CD14-positive monocyte (primary cell): Measurements from ENCODE around the gene SSU72. TPM values are rescaled to one million over a fixed set of nuclear protein-coding genes. Genes with fewer than 3 reads are reported as not detected.
A peak's percentile ranks its signal among the peaks of the same experiment; 100 is the strongest.

Experiments used
- DNase-seq, 3 donors: peaks; one replicate each; pipeline ENCODE4 v3.0.0-alpha.2; 2011 to 2022
- H2AFZ ChIP-seq: 2 replicates; pipeline ENCODE4 v1.6.0; 2012; ENCODE audit warnings: mild to moderate bottlenecking, low read depth, low read length, inconsistent platforms; ENCODE audit not compliant: insufficient read depth, poor library complexity, severe bottlenecking
- H3K27ac ChIP-seq, 2 donors: 1 replicate in 1 of 2; 2 replicates in 1 of 2; pipeline ENCODE4 v1.5.1; 2012 to 2013; ENCODE audit warnings: low read length in 2 of 2, control low read depth in 1 of 2, inconsistent platforms in 1 of 2, low read depth in 1 of 2, mild to moderate bottlenecking in 1 of 2
- H3K27me3 ChIP-seq, 2 donors: one replicate each; pipeline versions ENCODE4 v1.6.0 to v1.6.1; 2011 to 2013; ENCODE audit warnings: low read length in 2 of 2; ENCODE audit not compliant: control insufficient read depth in 2 of 2, insufficient read depth in 2 of 2
- H3K36me3 ChIP-seq, 2 donors: replicated peaks in 1 of 2; 1 replicate in 1 of 2; 2 replicates in 1 of 2; pipeline versions ENCODE4 v1.5.1 to v1.6.1; 2012 to 2013; ENCODE audit warnings: low read length in 2 of 2, control low read depth in 1 of 2, inconsistent platforms in 1 of 2, mild to moderate bottlenecking in 1 of 2; ENCODE audit not compliant: insufficient read depth in 2 of 2, control insufficient read depth in 1 of 2
- H3K4me1 ChIP-seq, 2 donors: 1 replicate in 1 of 2; 2 replicates in 1 of 2; pipeline versions ENCODE4 v1.5.1 to v1.6.1; 2012 to 2013; ENCODE audit warnings: low read length in 2 of 2, control low read depth in 1 of 2, inconsistent platforms in 1 of 2, mild to moderate bottlenecking in 1 of 2, moderate library complexity in 1 of 2; ENCODE audit not compliant: insufficient read depth in 2 of 2, control insufficient read depth in 1 of 2
- H3K4me2 ChIP-seq: replicated peaks from 2 replicates; pipeline ENCODE3; 2012; ENCODE audit warnings: low read length, moderate library complexity, mild to moderate bottlenecking; ENCODE audit not compliant: poor library complexity, severe bottlenecking; ENCODE audit errors: extremely low read depth
- H3K4me3 ChIP-seq, 3 experiments: fragments of 200-600 bp in 1 of 3; sonication (generic) in 1 of 3; replicated peaks in 1 of 3; 1 replicate in 2 of 3; 2 replicates in 1 of 3; pipeline ENCODE4 v1.5.1; 2011 to 2013; ENCODE audit warnings: low read length in 3 of 3, mild to moderate bottlenecking in 3 of 3, control low read depth in 2 of 3, low read depth in 2 of 3, inconsistent platforms in 1 of 3, moderate library complexity in 1 of 3
- H3K79me2 ChIP-seq: 2 replicates; pipeline ENCODE4 v1.6.0; 2012; ENCODE audit warnings: mild to moderate bottlenecking, control low read depth, inconsistent platforms, low read length, moderate library complexity; ENCODE audit not compliant: insufficient read depth
- H3K9ac ChIP-seq: 2 replicates; pipeline ENCODE4 v1.6.0; 2017; ENCODE audit warnings: low read length, mild to moderate bottlenecking; ENCODE audit not compliant: insufficient read depth, poor library complexity, severe bottlenecking
- H3K9me3 ChIP-seq, 2 donors: replicated peaks in 1 of 2; 1 replicate in 1 of 2; 2 replicates in 1 of 2; pipeline versions ENCODE4 v1.5.1 to v1.6.1; 2012 to 2013; ENCODE audit warnings: low read length in 2 of 2, control low read depth in 1 of 2; ENCODE audit not compliant: control insufficient read depth in 1 of 2, insufficient read depth in 1 of 2
- H4K20me1 ChIP-seq: 2 replicates; pipeline ENCODE4 v1.6.0; 2012; ENCODE audit warnings: mild to moderate bottlenecking, low read length, control low read depth, moderate library complexity; ENCODE audit not compliant: insufficient read depth
- H3K27ac Mint-ChIP-seq, 7 donors: one replicate each; pipeline ENCODE4 v1.8.0; 2020; ENCODE audit warnings: mild to moderate bottlenecking in 7 of 7, mixed read lengths in 7 of 7, moderate library complexity in 6 of 7, inconsistent platforms in 2 of 7
- H3K27me3 Mint-ChIP-seq, 3 donors: one replicate each; pipeline ENCODE4 v1.8.0; 2021 to 2022; ENCODE audit warnings: low read depth in 3 of 3, mild to moderate bottlenecking in 3 of 3, mixed read lengths in 3 of 3, moderate library complexity in 3 of 3, inconsistent platforms in 1 of 3
- H3K36me3 Mint-ChIP-seq, 2 donors: one replicate each; pipeline ENCODE4 v1.8.0; 2020; ENCODE audit warnings: mixed read lengths in 2 of 2, inconsistent platforms in 1 of 2, mild to moderate bottlenecking in 1 of 2
- H3K4me1 Mint-ChIP-seq: one replicate; pipeline ENCODE4 v1.8.0; 2020; ENCODE audit warnings: mild to moderate bottlenecking, mixed read lengths
- H3K4me3 Mint-ChIP-seq, 2 donors: one replicate each; pipeline ENCODE4 v1.8.0; 2020; ENCODE audit warnings: mild to moderate bottlenecking in 2 of 2, mixed read lengths in 2 of 2, moderate library complexity in 1 of 2
- H3K9me3 Mint-ChIP-seq, 7 donors: one replicate each; pipeline ENCODE4 v1.8.0; 2020 to 2022; ENCODE audit warnings: mixed read lengths in 7 of 7, mild to moderate bottlenecking in 6 of 7, moderate library complexity in 6 of 7, inconsistent platforms in 2 of 7
- WGBS: methylation state at CpG from one replicate; pipeline ENCODE4 v1.1.5; 2013; ENCODE audit warnings: missing lambda C conversion rate; ENCODE audit not compliant: insufficient coverage; 5-methylcytosine and 5-hydroxymethylcytosine counted together
- intact Hi-C, 2 donors: fragments of 100-400 bp; cut with micrococcal nuclease; formaldehyde crosslinking; loops; one replicate each; pipeline versions ENCODE4 v1.15.0 to v1.15.1; 2023
- polyA plus RNA-seq, 3 donors: library from polyadenylated mRNA; depleted of rRNA in 1 of 3; unstranded in 2 of 3; stranded (reverse) in 1 of 3; fragments of 300-500 nt in 2 of 3; fragments of >200 nt in 1 of 3; fragmentation: Illumina TruSeq in 2 of 3; gene quantifications; 1 replicate in 2 of 3; 2 replicates in 1 of 3; pipeline ENCODE4 v1.2.3, GENCODE V29; 2012 to 2021
- TF ChIP-seq, protein P1 (sequence below): fragments of 200-600 bp; IDR thresholded peaks from one replicate; pipeline ENCODE4 v1.8.0; 2022; ENCODE audit warnings: antibody characterized with exemption, mild to moderate bottlenecking

Gene SSU72
- polyA plus RNA-seq, 3 donors = 88.1 to 168 (median 138) TPM

DNA sequence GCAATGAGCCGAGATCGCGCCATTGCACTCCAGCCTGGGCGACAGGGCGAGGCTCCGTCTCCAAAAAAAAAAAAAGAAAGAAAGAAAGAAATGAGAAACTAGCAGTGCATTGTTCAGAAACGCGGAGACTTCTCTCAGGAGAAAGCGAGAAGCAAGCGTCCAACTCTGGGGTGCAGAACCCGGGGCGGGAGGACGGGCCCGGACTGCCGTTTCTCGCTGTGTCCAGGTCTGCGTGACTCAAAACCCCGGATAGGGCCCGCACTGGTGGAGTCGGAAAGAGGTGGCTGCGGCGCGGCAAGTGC is 40.2 kb upstream of the SSU72 start:
- Histone ChIP-seq H3K4me2 (peak overlapping the region; percentile 91), H3K79me2 (peaks cover 22% of the 10 kb centered on the region), H3K4me3 (peak overlapping the region; percentile 87 to 92 (median 89)), H3K27me3 (no peaks in the 10 kb centered on the region), H3K27ac (peak overlapping the region; percentile 98), H4K20me1 (peaks cover 12% of the 10 kb centered on the region), H2AFZ (peak overlapping the region; percentile 45), H3K36me3 (peaks cover 0 to 5% of the 10 kb centered on the region in 2 donors), H3K4me1 (peaks cover 26 to 33% of the 10 kb centered on the region in 2 donors), H3K9ac (peak overlapping the region; percentile 100), H3K9me3 (no peaks in the 10 kb centered on the region)
- no peak for DNase-seq
- Mint-ChIP-seq H3K4me1 (peaks cover 31% of the 10 kb centered on the region), H3K27me3 (peaks cover 0 to 5% (median 0%) of the 10 kb centered on the region in 3 donors), H3K9me3 (no peaks in the 10 kb centered on the region), H3K27ac (peak overlapping the region; percentile 95 to 98 (median 98)), H3K36me3 (peaks cover 10 to 12% of the 10 kb centered on the region in 2 donors), H3K4me3 (peak overlapping the region; percentile 90 to 94)
- WGBS = 1% methylated on average over 22 of the region's 23 CpGs
- TF ChIP-seq, protein P1, sequence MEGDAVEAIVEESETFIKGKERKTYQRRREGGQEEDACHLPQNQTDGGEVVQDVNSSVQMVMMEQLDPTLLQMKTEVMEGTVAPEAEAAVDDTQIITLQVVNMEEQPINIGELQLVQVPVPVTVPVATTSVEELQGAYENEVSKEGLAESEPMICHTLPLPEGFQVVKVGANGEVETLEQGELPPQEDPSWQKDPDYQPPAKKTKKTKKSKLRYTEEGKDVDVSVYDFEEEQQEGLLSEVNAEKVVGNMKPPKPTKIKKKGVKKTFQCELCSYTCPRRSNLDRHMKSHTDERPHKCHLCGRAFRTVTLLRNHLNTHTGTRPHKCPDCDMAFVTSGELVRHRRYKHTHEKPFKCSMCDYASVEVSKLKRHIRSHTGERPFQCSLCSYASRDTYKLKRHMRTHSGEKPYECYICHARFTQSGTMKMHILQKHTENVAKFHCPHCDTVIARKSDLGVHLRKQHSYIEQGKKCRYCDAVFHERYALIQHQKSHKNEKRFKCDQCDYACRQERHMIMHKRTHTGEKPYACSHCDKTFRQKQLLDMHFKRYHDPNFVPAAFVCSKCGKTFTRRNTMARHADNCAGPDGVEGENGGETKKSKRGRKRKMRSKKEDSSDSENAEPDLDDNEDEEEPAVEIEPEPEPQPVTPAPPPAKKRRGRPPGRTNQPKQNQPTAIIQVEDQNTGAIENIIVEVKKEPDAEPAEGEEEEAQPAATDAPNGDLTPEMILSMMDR = no peak
- intact Hi-C loops = loop anchor here (2.0 kb wide), 1 partner anchor 40 kb away; the partner anchor contains the start of gene SSU72 (in 2 of the 2)

DNA sequence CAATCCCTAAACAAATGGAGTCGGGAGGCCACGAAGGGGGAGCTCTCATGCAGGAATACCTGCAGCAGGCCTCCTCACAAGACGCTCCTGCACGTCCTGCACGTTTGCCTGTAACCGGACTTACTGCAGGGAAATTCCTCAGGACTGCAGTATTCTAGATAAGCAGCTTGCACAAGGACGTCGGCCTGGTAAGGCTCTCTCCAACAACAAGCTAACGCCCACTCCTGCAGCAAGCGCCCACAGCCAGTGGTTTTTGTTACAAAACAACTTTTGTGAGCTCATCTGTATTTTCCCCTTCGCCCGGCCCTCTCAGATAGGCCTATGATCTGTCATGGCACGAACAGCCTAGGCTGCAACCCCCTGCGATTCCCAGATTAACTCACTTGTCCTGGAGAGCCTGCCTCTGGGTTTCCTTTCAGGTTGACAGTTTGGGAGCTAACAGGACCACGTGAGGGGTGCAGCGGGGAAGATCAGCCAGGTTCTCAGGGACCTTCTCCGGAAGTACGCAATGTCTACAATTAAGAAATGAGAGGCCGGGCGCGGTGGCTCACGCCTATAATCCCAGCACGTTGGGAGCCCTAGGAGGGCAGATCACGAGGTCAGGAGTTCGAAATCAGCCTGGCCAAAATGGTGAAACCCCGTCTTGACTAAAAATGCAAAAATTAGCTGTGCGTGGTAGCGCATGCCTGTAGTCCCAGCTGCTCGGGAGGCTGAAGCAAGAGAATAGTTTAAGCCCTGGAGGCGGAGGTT is 39.7 kb upstream of the SSU72 start:
- TF ChIP-seq, protein P1 = no peak
- DNase-seq = peak; percentile 84 to 92 (median 86)
- H3K79me2 ChIP-seq = peaks cover 22% of the 10 kb centered on the region
- H3K4me1 ChIP-seq = peaks cover 26 to 33% of the 10 kb centered on the region in 2 donors
- 12% methylated on average over 29 of the region's 30 CpGs for WGBS
- H4K20me1 ChIP-seq = peaks cover 12% of the 10 kb centered on the region
- peak overlapping the region; percentile 87 to 92 (median 89) for H3K4me3 ChIP-seq
- peak overlapping the region; percentile 91 for H3K4me2 ChIP-seq
- H3K9me3 Mint-ChIP-seq = no peaks in the 10 kb centered on the region
- H3K9me3 ChIP-seq = no peaks in the 10 kb centered on the region
- H3K27ac ChIP-seq = peak overlapping the region; percentile 98
- H3K4me1 Mint-ChIP-seq = peaks cover 31% of the 10 kb centered on the region
- intact Hi-C loops = loop anchor here (2.0 kb wide), 1 partner anchor 40 kb away; the partner anchor contains the start of gene SSU72 (in 2 of the 2)
- H3K4me3 Mint-ChIP-seq = peak overlapping the region; percentile 90 to 94
- H2AFZ ChIP-seq = peak overlapping the region; percentile 45
- no peaks in the 10 kb centered on the region for H3K27me3 ChIP-seq
- peaks cover 0 to 5% of the 10 kb centered on the region in 2 donors for H3K36me3 ChIP-seq
- peaks cover 10 to 14% of the 10 kb centered on the region in 2 donors for H3K36me3 Mint-ChIP-seq
- peak overlapping the region; percentile 100 for H3K9ac ChIP-seq
- H3K27me3 Mint-ChIP-seq = peaks cover 0 to 5% (median 0%) of the 10 kb centered on the region in 3 donors
- H3K27ac Mint-ChIP-seq = peak overlapping the region; percentile 95 to 98 (median 98)
